Mammary epithelial cell (primary cell): ENCODE data around the gene TSPAN18.

Source experiments
- CTCF ChIP-seq, 2 donors: IDR thresholded peaks in 1 of 2; conservative IDR thresholded peaks in 1 of 2; 2 replicates each; pipeline ENCODE4 v1.5.1; 2011 to 2012; ENCODE audit warnings: inconsistent platforms in 2 of 2, low read length in 2 of 2, mild to moderate bottlenecking in 2 of 2, control low read depth in 1 of 2, low read depth in 1 of 2; ENCODE audit not compliant: insufficient read depth in 1 of 2; ENCODE audit errors: extremely low read depth in 1 of 2
- EZH2 ChIP-seq: IDR thresholded peaks from 2 replicates; pipeline ENCODE4 v1.6.1; 2012; ENCODE audit warnings: low read length, inconsistent platforms, borderline replicate concordance

GRCh38 chr11:44709966-44710365 lies 16.8 kb upstream of the TSPAN18 start:
- no peak for TF ChIP-seq CTCF (conservative IDR thresholded peaks at IDR 0.05 in 1 of 2, IDR thresholded peaks at IDR 0.05 in 1 of 2; ENCODE audit: extremely low read depth in 1 of 2, insufficient read depth in 1 of 2, low read depth in 1 of 2, low read length in 2 of 2)
- no peak for TF ChIP-seq EZH2
